Natural killer cell treated with Interleukin-12 subunit alpha and Interleukin-12 subunit beta and Interleukin-15 and Interleukin-18, amount 100 ng/mL, for 72 hours (primary cell): Measurements from ENCODE around the gene PDIA6. TPM values are rescaled to one million over a fixed set of nuclear protein-coding genes. Genes with fewer than 3 reads are reported as not detected.
A peak's percentile ranks its signal among the peaks of the same experiment; 100 is the strongest.

Experiments used
- ATAC-seq, 2 donors: fragments of 150-1000 bp; cut with Tn5 transposase in 1 of 2; sonication (Bioruptor Pico), chemical (Tn5 transposase) in 1 of 2; 2 replicates each; pipeline ENCODE4 v1.10.0; 2021
- DNase-seq: peaks from one replicate; pipeline ENCODE4 v3.0.0; 2022; ENCODE audit warnings: low spot score
- H3K27ac Mint-ChIP-seq, 2 donors: 1 replicate in 1 of 2; 2 replicates in 1 of 2; pipeline ENCODE4 v1.8.0; 2022; ENCODE audit warnings: mixed read lengths in 2 of 2, mild to moderate bottlenecking in 1 of 2, moderate library complexity in 1 of 2
- H3K27me3 Mint-ChIP-seq, 2 donors: 1 replicate in 1 of 2; 2 replicates in 1 of 2; pipeline ENCODE4 v1.8.0; 2022; ENCODE audit warnings: mixed read lengths in 2 of 2
- H3K36me3 Mint-ChIP-seq: one replicate; pipeline ENCODE4 v1.8.0; 2022; ENCODE audit warnings: mixed read lengths
- H3K4me1 Mint-ChIP-seq, 2 donors: 1 replicate in 1 of 2; 2 replicates in 1 of 2; pipeline ENCODE4 v1.8.0; 2022; ENCODE audit warnings: low read depth in 2 of 2, mixed read lengths in 2 of 2, mild to moderate bottlenecking in 1 of 2
- H3K4me3 Mint-ChIP-seq: one replicate; pipeline ENCODE4 v1.8.0; 2022; ENCODE audit warnings: mixed read lengths
- H3K9me3 Mint-ChIP-seq: 2 replicates; pipeline ENCODE4 v1.8.0; 2022; ENCODE audit warnings: mixed read lengths
- total RNA-seq, 2 donors: library from RNA; stranded (reverse); gene quantifications; one replicate each; pipeline ENCODE4 v1.2.3, GENCODE V29; 2022

The PDIA6 gene
- total RNA-seq, 2 donors from 2014 or later, result 214 to 236 TPM

GRCh38 chr2:10764896-10765295, 47.7 kb downstream of the PDIA6 start:
- DNase-seq (no peak), ATAC-seq (peak in 1 of 2 donors; percentile 2)

GRCh38 chr2:10764096-10764785, 48.3 kb downstream of the PDIA6 start:
- Mint-ChIP-seq H3K36me3 (no peaks in the 10 kb centered on the region), H3K27me3 (no peaks in the 10 kb centered on the region), H3K9me3 (no peaks in the 10 kb centered on the region), H3K4me3 (no peak overlapping the region), H3K4me1 (no peaks in the 10 kb centered on the region), H3K27ac (no peak overlapping the region)
- ATAC-seq (peak in 1 of 2 donors; percentile 30), DNase-seq (no peak)

More at GRCh38 chr2:10764896-10765295, 47.7 kb downstream of the PDIA6 start:
- H3K36me3 Mint-ChIP-seq, result no peaks in the 10 kb centered on the region
- H3K27ac Mint-ChIP-seq, result no peak overlapping the region
- no peaks in the 10 kb centered on the region for H3K27me3 Mint-ChIP-seq
- no peaks in the 10 kb centered on the region for H3K9me3 Mint-ChIP-seq
- H3K4me1 Mint-ChIP-seq, result no peaks in the 10 kb centered on the region
- no peak overlapping the region for H3K4me3 Mint-ChIP-seq

- Mint-ChIP-seq H3K4me3 (no peak overlapping the region), H3K27ac (no peak overlapping the region), H3K27me3 (no peaks in the 10 kb centered on the region), H3K4me1 (no peaks in the 10 kb centered on the region), H3K9me3 (no peaks in the 10 kb centered on the region), H3K36me3 (no peaks in the 10 kb centered on the region)
- ATAC-seq (no peak), DNase-seq (no peak)
Measured at GRCh38 chr2:10763461-10763800, 49.2 kb downstream of the PDIA6 start.

- no peak for ATAC-seq
- no peak overlapping the region for H3K4me3 Mint-ChIP-seq
Measured at GRCh38 chr2:10762651-10763460, 49.7 kb downstream of the PDIA6 start.

DNA sequence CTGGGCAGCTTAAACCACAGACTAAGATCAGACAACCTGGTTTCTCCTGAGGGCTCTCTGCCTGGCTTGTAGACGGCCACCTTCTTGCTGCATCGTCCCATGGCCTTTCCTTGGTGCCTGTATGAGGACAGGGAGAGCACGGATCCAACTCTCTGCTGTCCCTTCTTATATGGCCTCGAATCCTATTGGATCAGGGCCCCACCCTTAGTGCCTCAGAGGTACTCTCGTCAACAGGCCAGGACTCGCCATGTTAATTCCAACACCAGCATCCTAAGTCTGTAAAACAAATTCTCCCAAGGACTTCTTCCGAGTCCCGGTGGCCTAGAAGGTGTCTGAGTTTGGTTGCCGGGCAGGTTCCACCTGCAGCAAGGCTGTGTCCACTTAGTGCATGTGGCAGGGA, 51.0 kb downstream of the PDIA6 start:
- no peaks in the 10 kb centered on the region for H3K36me3 Mint-ChIP-seq
- H3K27me3 Mint-ChIP-seq, result no peaks in the 10 kb centered on the region
- no peak for ATAC-seq
- no peaks in the 10 kb centered on the region for H3K9me3 Mint-ChIP-seq
- H3K4me3 Mint-ChIP-seq, result no peak overlapping the region
- H3K27ac Mint-ChIP-seq, result no peak overlapping the region
- H3K4me1 Mint-ChIP-seq, result no peaks in the 10 kb centered on the region
- DNase-seq, result no peak

More at GRCh38 chr2:10762651-10763460, 49.7 kb downstream of the PDIA6 start:
- DNase-seq, result no peak
- no peak overlapping the region for H3K27ac Mint-ChIP-seq
- H3K4me1 Mint-ChIP-seq, result no peaks in the 10 kb centered on the region
- H3K27me3 Mint-ChIP-seq, result no peaks in the 10 kb centered on the region
- H3K9me3 Mint-ChIP-seq, result no peaks in the 10 kb centered on the region
- H3K36me3 Mint-ChIP-seq, result no peaks in the 10 kb centered on the region

- no peaks in the 10 kb centered on the region for H3K27me3 Mint-ChIP-seq
- ATAC-seq (peak in 1 of 2 donors; percentile 11), DNase-seq (no peak)
- no peak overlapping the region for H3K27ac Mint-ChIP-seq
- H3K9me3 Mint-ChIP-seq, result no peaks in the 10 kb centered on the region
- H3K4me3 Mint-ChIP-seq, result no peak overlapping the region
- no peaks in the 10 kb centered on the region for H3K36me3 Mint-ChIP-seq
- no peaks in the 10 kb centered on the region for H3K4me1 Mint-ChIP-seq
Measured at GRCh38 chr2:10760794-10761504, 51.6 kb downstream of the PDIA6 start.

- Mint-ChIP-seq H3K36me3 (no peaks in the 10 kb centered on the region), H3K4me1 (no peaks in the 10 kb centered on the region), H3K27ac (no peak overlapping the region), H3K27me3 (peaks cover 0 to 2% of the 10 kb centered on the region in 2 donors), H3K9me3 (no peaks in the 10 kb centered on the region), H3K4me3 (no peak overlapping the region)
- DNase-seq, result no peak
- ATAC-seq, result no peak
Measured at GRCh38 chr2:10759151-10759714, 53.4 kb downstream of the PDIA6 start.

DNA sequence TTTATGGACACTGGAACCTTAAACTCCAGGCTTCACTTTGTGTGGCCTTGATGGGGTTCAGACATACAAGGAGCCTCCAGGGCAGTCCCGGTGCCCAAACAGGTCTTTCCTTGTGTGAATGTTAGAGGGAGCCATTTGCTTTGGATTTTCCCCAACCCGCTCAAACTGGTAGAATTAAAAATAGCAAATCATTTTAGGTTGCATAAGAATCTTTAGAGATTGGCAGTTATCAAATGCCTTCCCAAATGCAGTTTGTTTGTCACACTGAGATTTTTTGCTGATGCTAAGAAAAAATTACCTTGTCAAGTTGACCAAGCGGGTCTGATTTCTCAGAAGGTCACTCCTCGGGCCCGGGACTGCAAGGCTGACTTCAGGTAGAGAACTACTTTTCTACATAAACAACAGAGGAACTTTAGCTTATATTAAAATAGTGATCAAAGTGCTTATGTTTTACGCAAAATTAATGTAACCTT, 54.7 kb downstream of the PDIA6 start:
- Mint-ChIP-seq H3K4me1 (no peaks in the 10 kb centered on the region), H3K27ac (no peak overlapping the region), H3K9me3 (no peaks in the 10 kb centered on the region), H3K4me3 (no peak overlapping the region), H3K36me3 (no peaks in the 10 kb centered on the region), H3K27me3 (peaks cover 0 to 2% of the 10 kb centered on the region in 2 donors)
- DNase-seq (no peak), ATAC-seq (no peak)

DNA sequence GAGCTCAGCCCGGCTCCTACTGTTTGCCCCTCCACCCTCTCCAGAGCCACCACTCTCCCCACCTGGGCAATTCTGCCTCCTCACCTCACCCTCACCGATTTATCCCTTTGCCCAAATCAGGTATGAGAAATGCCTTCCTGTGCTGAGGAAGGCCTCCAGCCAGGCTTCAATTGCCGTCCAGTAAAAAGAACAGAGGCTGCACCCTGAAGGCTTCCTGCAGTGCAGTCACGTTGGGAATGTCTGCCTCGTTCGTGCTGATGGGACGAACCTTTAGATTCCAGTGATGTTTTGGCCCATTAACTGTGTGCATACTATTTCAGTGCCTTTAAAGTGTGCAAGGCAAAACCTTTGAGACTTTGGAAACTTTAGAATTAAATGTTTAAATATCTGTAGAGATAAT, 57.0 kb downstream of the PDIA6 start:
- no peak for DNase-seq

DNA sequence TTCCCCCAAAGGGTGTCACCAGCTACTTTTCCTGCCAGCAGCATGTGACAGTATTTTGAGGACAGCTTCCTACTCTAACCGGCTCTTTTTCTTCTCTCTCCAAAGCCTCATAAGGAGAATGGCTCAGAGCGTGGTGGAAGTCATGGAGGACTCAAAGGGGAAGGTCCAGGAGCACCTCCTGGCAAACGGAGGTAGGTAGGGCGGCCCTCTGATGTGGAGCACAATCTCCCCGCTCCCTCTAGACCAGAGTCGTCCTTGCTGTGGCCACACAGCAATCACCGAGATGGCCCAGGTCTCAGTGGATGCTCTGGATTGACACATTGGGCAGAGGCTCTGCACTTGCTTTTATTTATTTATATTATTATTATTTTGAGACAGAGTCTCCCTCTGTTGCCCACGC, 58.7 kb downstream of the PDIA6 start:
- ATAC-seq (no peak), DNase-seq (no peak)
- H3K4me3 Mint-ChIP-seq, result no peak overlapping the region
- H3K27me3 Mint-ChIP-seq, result peaks cover 5 to 9% of the 10 kb centered on the region in 2 donors
- H3K27ac Mint-ChIP-seq, result no peak overlapping the region
- H3K9me3 Mint-ChIP-seq, result no peaks in the 10 kb centered on the region
- H3K4me1 Mint-ChIP-seq, result no peaks in the 10 kb centered on the region
- H3K36me3 Mint-ChIP-seq, result no peaks in the 10 kb centered on the region

More for the DNA sequence above, 57.0 kb downstream of the PDIA6 start:
- Mint-ChIP-seq H3K4me3 (no peak overlapping the region), H3K27ac (no peak overlapping the region), H3K27me3 (peaks cover 5% of the 10 kb centered on the region in 2 donors), H3K36me3 (no peaks in the 10 kb centered on the region), H3K9me3 (no peaks in the 10 kb centered on the region), H3K4me1 (no peaks in the 10 kb centered on the region)
- no peak for ATAC-seq

DNA sequence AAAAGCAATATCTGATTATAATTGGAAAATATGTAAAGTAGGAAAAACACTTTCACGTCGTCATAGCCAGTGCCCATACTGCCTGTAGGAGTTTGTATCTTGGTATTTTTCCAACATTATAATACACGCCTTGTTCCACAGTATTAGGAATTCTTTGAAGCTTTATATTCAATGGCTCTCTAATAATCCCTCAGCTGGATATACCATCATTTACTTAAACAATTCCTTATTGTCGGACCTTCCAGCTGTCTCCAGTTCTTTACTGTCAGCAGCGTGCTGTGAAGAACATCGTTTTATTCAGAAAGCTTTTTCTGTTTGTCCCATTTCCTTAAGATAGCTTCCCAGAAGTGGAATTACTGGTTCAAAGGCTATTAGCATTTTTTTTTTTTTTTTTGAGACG, 59.4 kb downstream of the PDIA6 start:
- H3K4me3 Mint-ChIP-seq, result no peak overlapping the region
- peaks cover 5 to 9% of the 10 kb centered on the region in 2 donors for H3K27me3 Mint-ChIP-seq
- ATAC-seq (no peak), DNase-seq (no peak)
- no peaks in the 10 kb centered on the region for H3K4me1 Mint-ChIP-seq
- H3K9me3 Mint-ChIP-seq, result no peaks in the 10 kb centered on the region
- no peak overlapping the region for H3K27ac Mint-ChIP-seq
- no peaks in the 10 kb centered on the region for H3K36me3 Mint-ChIP-seq

DNA sequence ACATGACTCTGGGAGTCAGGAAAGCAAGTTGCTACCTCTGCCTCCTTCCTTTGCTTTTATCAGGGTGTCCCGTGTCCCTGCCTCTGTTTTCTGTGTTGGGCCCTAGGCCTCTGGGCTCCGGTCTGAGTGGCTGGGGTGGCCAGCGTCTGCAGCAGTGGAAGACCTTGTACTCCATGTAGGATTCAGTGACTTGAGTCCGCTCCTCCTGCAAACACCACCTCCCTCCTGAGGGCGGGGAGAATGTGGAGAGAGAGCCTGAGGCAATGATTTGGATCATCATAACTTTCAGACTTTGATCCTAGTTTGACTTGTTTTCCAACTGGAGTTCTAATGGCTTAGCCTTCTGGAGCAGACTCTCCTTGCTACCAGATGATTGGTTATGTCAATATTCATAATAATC, 60.3 kb downstream of the PDIA6 start:
- peak in 1 of 2 donors; percentile 6 for ATAC-seq
- Mint-ChIP-seq H3K9me3 (no peaks in the 10 kb centered on the region), H3K4me1 (no peaks in the 10 kb centered on the region), H3K27ac (no peak overlapping the region), H3K36me3 (no peaks in the 10 kb centered on the region), H3K4me3 (no peak overlapping the region), H3K27me3 (peaks cover 7 to 9% of the 10 kb centered on the region in 2 donors)
- no peak for DNase-seq

GRCh38 chr2:10750610-10751009, 62.0 kb downstream of the PDIA6 start:
- H3K4me1 Mint-ChIP-seq, result no peaks in the 10 kb centered on the region

More at GRCh38 chr2:10750610-10751009, 62.0 kb downstream of the PDIA6 start:
- ATAC-seq, result no peak
- no peak overlapping the region for H3K4me3 Mint-ChIP-seq
- peaks cover 7 to 9% of the 10 kb centered on the region in 2 donors for H3K27me3 Mint-ChIP-seq
- no peak for DNase-seq
- H3K27ac Mint-ChIP-seq, result no peak overlapping the region
- H3K9me3 Mint-ChIP-seq, result no peaks in the 10 kb centered on the region
- H3K36me3 Mint-ChIP-seq, result no peaks in the 10 kb centered on the region
